ENCODE data around the gene DNAAF1.

Gene DNAAF1

DNA sequence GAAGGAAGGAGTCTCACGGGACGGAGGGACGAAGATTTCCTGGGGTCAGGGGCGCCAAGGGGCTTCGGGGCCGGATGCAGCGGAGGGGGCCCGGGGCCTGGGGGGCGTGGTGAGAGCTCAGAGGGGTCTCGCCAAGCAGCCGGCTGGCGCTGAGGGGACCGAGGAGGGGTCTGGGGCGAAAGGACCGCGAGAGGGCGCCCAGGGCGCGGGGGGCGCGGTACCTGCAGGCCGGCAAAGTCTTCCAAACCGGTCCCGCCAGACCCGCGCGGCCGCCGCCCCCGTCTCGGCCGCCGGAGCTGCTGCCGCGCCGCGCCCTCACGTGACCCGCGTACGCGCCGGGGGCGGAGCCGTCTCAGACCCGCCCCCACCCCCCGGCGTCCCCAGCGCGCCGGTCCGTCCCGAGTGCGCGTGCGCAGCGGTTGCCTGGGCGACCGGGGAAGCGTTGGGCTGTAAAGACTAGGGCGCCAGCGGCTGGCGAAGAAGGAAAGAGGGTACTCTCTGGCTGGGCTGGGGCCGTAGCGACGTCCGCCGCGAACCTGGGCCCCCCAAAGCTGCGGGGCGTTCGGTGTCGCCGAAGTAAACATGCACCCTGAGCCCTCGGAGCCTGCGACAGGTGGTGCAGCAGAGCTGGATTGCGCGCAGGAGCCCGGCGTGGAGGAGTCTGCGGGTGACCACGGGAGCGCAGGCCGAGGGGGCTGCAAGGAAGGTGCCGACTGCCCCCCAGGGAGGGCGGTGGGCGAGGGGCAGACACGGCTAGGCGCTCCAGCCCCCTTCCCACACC, at the start of gene DNAAF1, which contains the start of gene HSDL1:
TSS of gene DNAAF1 (plus strand) at position 450 of the 781 bp plus-strand sequence. CDS start at position 583, 133 bp downstream.
TSS of gene HSDL1 (minus strand) at position 319 of the 781 bp plus-strand sequence. CDS start 13,856 bp downstream, outside the sequence.
- TF ChIP-seq, protein P1, sequence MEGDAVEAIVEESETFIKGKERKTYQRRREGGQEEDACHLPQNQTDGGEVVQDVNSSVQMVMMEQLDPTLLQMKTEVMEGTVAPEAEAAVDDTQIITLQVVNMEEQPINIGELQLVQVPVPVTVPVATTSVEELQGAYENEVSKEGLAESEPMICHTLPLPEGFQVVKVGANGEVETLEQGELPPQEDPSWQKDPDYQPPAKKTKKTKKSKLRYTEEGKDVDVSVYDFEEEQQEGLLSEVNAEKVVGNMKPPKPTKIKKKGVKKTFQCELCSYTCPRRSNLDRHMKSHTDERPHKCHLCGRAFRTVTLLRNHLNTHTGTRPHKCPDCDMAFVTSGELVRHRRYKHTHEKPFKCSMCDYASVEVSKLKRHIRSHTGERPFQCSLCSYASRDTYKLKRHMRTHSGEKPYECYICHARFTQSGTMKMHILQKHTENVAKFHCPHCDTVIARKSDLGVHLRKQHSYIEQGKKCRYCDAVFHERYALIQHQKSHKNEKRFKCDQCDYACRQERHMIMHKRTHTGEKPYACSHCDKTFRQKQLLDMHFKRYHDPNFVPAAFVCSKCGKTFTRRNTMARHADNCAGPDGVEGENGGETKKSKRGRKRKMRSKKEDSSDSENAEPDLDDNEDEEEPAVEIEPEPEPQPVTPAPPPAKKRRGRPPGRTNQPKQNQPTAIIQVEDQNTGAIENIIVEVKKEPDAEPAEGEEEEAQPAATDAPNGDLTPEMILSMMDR (IDR thresholded peaks at IDR 0.05; ENCODE audit: insufficient read depth, low read depth, low read length, missing control alignments) = peak; percentile 13
- peak; percentile 85 for DNase-seq (ENCODE audit: low read depth)
- H3K4me3 ChIP-seq (ENCODE audit: low read length) = peak within 1 kb of the TSS; percentile 73

DNA sequence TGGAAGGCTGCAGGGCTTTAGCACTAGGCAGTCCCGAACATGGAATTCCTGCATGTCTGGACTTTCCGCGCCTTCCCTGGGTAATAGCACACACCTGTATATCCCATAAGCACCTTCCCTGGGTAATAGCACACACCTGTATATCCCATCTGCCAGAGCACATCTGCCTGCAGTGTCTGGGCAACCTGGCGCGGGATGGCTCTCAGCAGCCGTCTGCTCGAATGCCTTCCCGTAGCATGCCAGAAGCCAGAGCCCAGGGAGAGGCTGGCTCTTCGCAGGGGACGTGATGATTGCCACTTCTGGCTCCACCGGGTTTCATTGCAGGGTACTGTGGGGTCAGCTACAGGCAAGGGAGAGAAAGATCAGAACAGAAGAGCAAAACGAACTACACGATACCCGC, 49.6 kb upstream of the DNAAF1 start:
- no peak overlapping the region for H3K4me3 ChIP-seq (ENCODE audit: low read length)
- no peak for DNase-seq (ENCODE audit: low read depth)
- TF ChIP-seq, protein P1 (IDR thresholded peaks at IDR 0.05; ENCODE audit: insufficient read depth, low read depth, low read length, missing control alignments) = no peak

DNA sequence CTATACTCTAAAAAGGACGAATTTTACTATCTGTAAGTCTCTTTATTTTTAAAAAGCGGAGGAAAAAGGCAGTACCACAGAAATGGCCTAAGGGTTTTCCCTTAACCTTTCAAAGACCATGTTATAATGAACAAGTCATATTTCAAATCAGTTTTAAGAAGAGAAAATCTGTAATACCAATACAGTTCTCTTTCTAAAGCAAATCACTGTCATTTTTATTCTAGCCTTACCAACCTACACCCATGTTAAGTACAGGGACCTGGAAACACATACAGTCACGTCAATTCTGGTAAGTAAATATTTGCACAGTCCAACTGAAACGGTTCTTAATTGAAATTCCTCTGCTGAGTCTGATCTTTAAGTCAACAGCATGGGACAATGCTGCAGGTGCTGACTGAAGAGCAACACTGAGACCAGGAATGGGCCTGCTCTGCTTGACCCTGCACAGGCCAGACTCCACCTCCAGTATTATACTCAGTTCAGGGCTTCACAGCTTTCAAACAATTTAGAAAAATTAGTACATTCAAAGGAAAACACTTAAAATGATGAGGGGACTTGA, 48.6 kb upstream of the DNAAF1 start:
- TF ChIP-seq, protein P1 (IDR thresholded peaks at IDR 0.05; ENCODE audit: insufficient read depth, low read depth, low read length, missing control alignments) = no peak
- DNase-seq (ENCODE audit: low read depth) = no peak
- H3K4me3 ChIP-seq (ENCODE audit: low read length) = no peak overlapping the region

DNA sequence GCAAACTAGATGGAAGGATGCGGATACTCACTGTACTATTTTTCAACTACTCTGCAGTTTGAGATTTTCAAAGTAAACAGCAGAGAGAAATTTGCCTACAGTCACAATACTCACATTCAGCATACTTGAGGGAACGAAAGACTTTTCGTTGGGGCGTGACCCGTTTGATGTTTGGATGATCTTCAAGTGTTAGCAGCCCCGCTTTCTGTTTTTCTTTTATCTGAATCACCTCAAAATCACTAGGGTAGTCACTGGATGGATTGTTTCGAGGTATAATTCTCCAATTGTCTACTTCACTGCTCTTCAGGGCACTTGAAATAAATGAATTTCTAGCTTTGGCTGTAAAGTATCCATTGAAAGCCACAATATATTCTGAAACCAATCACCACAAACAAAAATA, 46.2 kb upstream of the DNAAF1 start:
- DNase-seq (ENCODE audit: low read depth) = peak; percentile 48
- TF ChIP-seq, protein P1 (IDR thresholded peaks at IDR 0.05; ENCODE audit: insufficient read depth, low read depth, low read length, missing control alignments) = no peak
- H3K4me3 ChIP-seq (ENCODE audit: low read length) = no peak overlapping the region

DNA sequence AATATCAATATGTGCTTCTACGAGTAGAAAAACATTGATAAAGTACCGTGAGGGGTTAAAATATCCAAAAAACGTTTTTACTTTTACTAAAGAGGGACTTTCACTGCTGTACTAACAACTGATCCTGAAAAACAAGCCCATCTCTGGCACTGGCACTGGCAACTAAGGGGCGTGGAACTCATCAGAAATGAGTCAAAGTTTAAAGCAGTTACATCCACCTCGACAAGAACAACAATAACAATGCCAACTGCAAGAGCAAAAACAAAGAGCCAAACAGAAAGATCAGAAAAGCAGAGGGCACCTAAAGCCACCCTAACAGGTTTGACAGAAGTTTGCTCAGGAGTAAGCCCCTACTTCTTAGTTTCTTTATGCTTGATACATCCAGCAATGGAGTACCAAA, 41.4 kb upstream of the DNAAF1 start:
- DNase-seq (ENCODE audit: low read depth) = peak; percentile 83
- TF ChIP-seq, protein P1 (IDR thresholded peaks at IDR 0.05; ENCODE audit: insufficient read depth, low read depth, low read length, missing control alignments) = no peak
- H3K4me3 ChIP-seq (ENCODE audit: low read length) = no peak overlapping the region

DNA sequence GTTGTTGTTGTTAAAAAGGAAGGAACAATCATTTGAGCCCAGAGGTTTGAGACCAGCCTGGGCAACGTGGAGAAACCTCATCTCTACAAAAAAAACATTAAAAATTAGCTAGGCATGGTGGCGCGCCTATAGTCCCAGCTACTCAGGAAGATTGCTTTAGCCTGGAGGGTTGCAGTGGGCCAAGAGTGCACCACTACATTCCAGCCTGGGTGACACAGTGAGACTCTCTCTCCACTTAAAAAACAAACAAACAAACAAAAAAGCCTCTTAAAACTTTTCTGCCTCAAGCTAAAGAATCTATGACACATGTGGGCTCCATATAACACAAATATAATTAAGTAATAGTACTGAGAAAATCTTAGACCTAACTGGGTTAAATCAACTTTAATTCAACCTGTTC, 40.9 kb upstream of the DNAAF1 start:
- TF ChIP-seq, protein P1 (IDR thresholded peaks at IDR 0.05; ENCODE audit: insufficient read depth, low read depth, low read length, missing control alignments) = no peak
- DNase-seq (ENCODE audit: low read depth) = no peak
- no peak overlapping the region for H3K4me3 ChIP-seq (ENCODE audit: low read length)
